HG02571 (cell line): ENCODE measurements around the gene GIT2.
"Not testable (repeated sequence)": the region's sequence is repeated elsewhere in the genome, so short reads cannot be mapped to it uniquely, and the experiment has no call there.

ENCODE experiments used
- ATAC-seq: cut with Tn5 transposase; IDR thresholded peaks from one replicate; pipeline ENCODE4 v1.9.1; 2021; ENCODE audit warnings: mild to moderate bottlenecking, moderate library complexity; ENCODE audit not compliant: unreplicated experiment

Gene GIT2

DNA sequence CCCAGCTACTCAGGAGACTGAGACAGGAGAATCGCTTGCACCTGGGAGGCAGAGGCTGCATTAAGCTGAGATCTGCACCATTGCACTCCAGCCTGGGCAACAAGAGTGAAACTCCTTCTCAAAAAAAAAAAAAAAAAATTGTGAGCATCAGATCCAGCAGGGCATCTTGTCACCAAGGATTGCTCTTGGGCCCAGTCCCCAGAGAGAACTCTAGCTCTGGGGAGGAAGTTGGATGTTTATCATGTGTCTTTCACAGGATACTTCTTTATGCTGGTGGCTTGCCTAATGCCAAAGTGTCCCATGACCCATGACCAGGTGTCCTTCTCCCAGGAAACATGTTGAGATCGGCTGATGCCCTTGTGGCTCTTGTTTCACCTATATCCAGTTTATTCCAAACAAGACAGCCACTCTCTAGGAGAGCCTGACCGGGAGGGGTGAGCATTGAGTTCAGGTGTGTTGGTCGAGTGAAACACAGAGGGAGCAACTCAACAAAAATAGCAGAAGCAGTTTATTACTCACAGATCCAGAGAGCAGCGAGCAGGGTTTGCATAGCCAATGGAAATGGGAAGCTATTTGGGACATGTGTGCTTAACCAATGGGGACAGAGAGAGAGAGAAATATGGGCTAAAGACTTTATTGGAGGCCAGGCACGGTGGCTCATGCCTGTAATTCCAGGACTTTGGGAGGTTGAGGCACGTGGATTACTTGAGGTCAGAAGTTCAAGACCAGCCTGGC is 102.7 kb downstream of the GIT2 start:
- no peak for ATAC-seq

DNA sequence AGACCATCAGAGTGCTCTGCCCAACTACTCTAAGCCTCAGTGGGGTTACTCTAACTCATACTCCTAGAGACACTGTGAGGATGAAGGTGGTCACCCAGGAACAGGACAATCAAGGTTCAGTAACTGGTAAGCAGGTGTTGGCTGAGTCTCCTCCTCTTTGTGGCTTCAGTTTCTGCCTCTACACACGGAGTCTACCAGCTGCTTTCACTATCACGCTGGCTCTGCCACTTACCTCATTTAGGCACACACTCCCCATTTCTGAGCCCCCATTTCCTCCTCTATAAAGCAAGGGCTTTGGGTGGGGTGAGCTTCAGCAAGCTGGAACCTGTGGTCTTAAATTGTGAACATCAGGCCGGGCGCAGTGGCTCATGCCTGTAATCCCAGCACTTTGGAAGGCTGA is 103.4 kb downstream of the GIT2 start:
- ATAC-seq: peak; percentile 64

DNA sequence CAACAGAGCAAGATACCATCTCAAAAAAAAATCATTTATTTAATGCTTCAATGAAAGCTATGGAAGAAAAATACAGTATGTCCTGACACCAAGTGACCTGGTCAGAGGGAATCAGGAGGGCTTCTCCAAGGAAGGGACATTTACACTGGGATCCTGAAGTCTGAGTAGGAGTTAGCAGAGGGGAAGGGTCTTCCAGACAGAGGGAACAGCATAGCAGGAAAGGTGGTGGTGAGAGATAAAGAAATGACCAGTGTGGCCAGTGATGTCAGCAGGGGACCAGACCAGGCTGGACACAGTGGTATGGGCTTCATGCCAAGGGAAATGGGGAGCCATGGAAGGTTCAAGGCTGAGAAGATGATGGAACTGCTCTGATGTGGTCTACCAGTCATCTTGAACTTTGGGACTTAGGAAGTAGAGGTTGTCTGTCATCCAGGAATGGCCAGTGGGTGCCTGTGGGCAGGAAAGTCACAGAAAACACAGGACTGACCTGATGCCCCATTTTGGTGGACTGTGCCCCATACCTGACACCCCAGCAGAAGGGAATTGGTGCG is 103.9 kb downstream of the GIT2 start:
- no peak for ATAC-seq

DNA sequence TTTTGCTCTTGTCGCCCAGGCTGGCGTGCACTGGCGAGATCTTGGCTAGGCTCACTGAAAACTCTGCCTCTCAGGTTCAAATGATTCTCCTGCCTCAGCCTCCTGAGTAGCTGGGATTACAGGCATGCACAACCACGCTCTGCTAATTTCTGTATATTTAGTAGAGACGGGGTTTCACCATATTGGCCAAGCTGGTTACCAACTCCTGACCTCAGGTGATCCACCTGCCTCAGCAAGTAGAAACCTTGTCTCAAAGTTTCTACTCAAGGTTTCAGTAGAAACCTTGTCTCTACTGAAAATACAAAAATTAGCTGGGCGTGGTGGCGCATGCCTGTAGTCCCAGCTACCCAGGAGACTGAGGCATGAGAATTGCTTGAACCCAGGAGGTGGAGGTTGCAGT is 104.4 kb downstream of the GIT2 start:
- ATAC-seq: not testable (repeated sequence)

DNA sequence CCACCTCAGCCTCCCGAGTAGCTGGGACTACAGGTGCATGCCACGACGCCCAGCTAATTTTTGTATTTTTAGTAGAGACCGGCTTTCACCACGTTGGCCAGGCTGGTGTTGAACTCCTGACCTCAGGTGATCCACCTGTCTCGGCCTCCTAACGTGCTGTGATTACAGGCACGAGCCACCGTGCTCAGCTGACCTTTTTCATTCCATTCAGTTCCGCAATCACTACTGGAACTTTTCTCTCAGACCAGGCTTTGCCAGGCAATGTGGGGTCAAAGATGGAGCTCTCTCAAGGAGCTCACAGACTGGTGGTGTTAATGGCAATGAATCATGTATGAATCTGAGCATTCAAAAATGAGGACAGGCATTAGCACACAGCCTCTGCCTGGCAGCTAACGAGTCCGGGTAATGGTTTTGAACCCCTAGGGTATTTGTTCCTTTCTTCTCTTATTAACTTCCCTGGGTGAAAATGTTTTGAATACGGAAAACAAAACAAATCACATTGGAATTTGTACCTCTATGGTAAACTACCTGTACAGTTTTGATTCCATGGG is 105.5 kb downstream of the GIT2 start:
- no peak for ATAC-seq

GRCh38 chr12:109888179-109889020 is 107.8 kb downstream of the GIT2 start:
- no peak for ATAC-seq

DNA sequence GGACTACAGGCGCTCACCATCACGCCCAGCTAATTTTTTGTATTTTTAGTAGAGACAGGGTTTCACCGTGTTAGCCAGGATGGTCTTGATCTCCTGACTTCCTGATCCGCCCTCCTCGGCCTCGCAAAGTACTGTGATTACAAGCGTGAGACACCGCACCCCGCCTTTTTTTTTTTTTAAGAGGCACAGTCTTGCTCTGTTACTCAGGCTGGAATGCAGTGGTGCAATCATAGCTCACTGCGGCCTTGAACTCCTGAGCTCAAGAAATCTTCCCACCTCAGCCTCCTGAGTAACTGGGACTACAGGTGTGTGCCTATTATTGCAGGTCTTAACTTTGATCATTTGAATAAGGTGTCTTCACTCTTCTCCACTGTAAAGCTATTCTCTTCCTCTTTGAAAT is 110.6 kb downstream of the GIT2 start:
- no peak for ATAC-seq

- no peak for ATAC-seq
Observed at GRCh38 chr12:109883461-109883860, 112.7 kb downstream of the GIT2 start.

- no peak for ATAC-seq
Observed at GRCh38 chr12:109881752-109882151, 114.4 kb downstream of the GIT2 start.

DNA sequence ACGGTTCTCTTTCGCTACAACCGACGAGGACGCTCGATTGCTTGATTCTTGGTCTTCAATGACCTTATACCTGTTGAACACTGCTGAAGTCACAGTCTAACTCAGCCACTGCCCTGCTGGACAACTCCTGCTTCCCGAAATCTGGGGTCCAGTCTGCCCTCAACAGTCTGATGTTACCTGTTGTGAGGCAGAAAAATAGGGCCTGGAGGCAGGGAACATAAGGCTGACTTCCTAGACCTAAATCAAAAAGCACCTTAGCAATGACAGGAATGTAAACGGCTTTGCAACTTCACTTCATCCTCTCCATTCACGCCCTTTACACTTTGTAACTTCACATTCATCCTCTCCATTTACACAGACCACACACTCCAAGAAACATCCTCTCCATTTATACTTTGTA is 115.2 kb downstream of the GIT2 start:
- no peak for ATAC-seq

DNA sequence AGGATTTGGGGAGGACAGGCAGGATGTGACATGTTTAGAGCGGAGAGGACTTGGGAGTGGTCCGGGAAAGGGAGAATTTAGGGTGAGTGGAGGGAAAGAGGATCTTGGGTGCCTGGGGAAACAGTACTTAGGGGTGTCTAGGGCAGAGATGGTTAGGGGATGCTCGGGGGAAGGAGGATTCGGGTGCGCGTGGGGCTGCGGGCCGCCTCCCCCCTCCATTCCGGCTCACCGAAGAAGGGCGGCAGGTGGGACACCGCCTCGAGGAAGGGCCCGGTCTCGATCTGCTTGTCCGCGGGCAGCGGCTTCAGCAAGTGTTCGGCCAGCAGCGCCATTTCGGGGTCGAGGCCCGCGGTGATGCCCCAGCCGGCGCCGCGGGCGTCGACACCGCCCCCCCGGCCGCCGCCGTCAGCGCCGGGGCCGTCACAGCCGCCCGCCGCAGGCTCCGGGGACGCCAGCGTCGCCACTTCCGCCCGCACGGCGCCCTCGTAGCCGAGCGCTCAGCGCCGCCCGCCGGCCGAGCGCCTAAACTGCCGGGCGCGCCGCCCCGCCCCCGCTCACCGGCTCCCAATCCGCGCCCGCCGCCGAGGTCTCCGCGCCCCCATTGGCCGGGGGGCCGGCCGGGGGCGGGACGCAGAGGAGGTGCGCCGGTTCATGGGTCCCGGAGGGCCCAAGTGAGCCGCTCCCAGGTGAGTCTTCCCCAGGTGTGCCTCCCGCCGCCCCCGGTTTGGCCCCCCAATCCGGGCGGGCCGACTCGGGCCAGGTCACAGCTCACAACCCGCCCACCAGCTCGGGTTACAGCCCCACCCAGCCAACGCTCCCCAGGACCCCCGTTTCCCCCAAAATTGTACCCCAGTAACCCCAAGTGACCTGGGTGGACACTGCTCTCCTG is 115.9 kb downstream of the GIT2 start, which contains the start of gene GLTP:
GLTP (minus strand) TSS at position 499 of the 889 bp plus-strand sequence; CDS start at position 332, 167 bp downstream.
- peak; percentile 90 for ATAC-seq
